ENCODE results near the gene HDGFL3. TPM values are rescaled to one million over a fixed set of nuclear protein-coding genes. Genes with fewer than 3 reads are reported as not detected.

Gene HDGFL3
- total and polyA plus RNA-seq, 9 of the 15 experiments (the other 6 are each of a cell fraction or from before 2014, with no cell fraction given), result 6.7 to 42.0 (median 31.4) TPM

GRCh38 chr15:83193721-83194120 lies 13.9 kb downstream of the HDGFL3 start:
- Histone ChIP-seq H3K9me3 (replicated peaks; ENCODE audit: control insufficient read depth, insufficient read depth, low read depth, low read length) (no peaks in the 10 kb centered on the region), H3K4me2 (ENCODE audit: insufficient read depth, low read length) (peak overlapping the region; percentile 43; the same call in 1 of the 2 replicates), H3K27me3 (ENCODE audit: control insufficient read depth in 2 of 2, insufficient read depth in 2 of 2, low read length in 2 of 2) (no peaks in the 10 kb centered on the region), H3K9me1 (ENCODE audit: control insufficient read depth, insufficient read depth, low read length) (no peaks in the 10 kb centered on the region), H4K20me1 (replicated peaks; ENCODE audit: control insufficient read depth, insufficient read depth, low read length) (no peaks in the 10 kb centered on the region), H3K27ac (ENCODE audit: extremely low read depth, low read depth, low read length) (0 out of 3 replicates have a peak overlapping the region, but pooled peaks have one; percentile 17), H3K4me3 (no peak overlapping the region), H3K9ac (ENCODE audit: insufficient read depth in 1 of 2, low read depth in 2 of 2, low read length in 2 of 2) (no peak overlapping the region), H3K79me2 (ENCODE audit: control insufficient read depth, insufficient read depth, low read length) (peaks cover 33% of the 10 kb centered on the region), H3K36me3 (ENCODE audit: control insufficient read depth, insufficient read depth, low read length) (no peaks in the 10 kb centered on the region), H2AFZ (ENCODE audit: low read depth, low read length) (no peak overlapping the region), H3K4me1 (replicated peaks in 1 of 2; ENCODE audit: control insufficient read depth in 2 of 2, insufficient read depth in 2 of 2, low read length in 2 of 2) (peaks cover 0 to 18% of the 10 kb centered on the region in 2 experiments; a peak in 4 of 5 replicates)
- ChIA-PET CTCF (ENCODE audit: low intra/inter-chr PET ratio) (no interaction called here), POLR2A (interaction anchor here (0.7 to 2.3 kb wide), 2 partner anchors 12 to 15 kb away, joined by 3 to 12 read pairs; no protein-coding TSS in a partner anchor)
- ATAC-seq, result peak; percentile 79
- 4% methylated on average over 2 of the region's 2 CpGs for WGBS (ENCODE audit: insufficient coverage, low coverage, missing lambda C conversion rate)
- intact Hi-C loops (cut with micrococcal nuclease) (no loop called here), in situ Hi-C loops (cut with MboI) (no loop called here)
- BruUV-seq (replicated peaks), result no TSS peak
- TF ChIP-seq NCOA2 (IDR thresholded peaks at IDR 0.05; ENCODE audit: partially characterized antibody in 2 of 2), result no peak
- TF ChIP-seq CAMTA2 (CRISPR knock-in tag; conservative IDR thresholded peaks at IDR 0.05), result no peak
- TF ChIP-seq HBP1 (CRISPR knock-in tag; IDR thresholded peaks at IDR 0.05), result no peak
- no peak for TF ChIP-seq ZNF384 (IDR thresholded peaks at IDR 0.05; ENCODE audit: low read depth, low read length)
- TF ChIP-seq MEF2A (IDR thresholded peaks at IDR 0.05; ENCODE audit: control insufficient read depth, low read depth, low read length), result no peak
- no peak for TF ChIP-seq MTA1 (IDR thresholded peaks at IDR 0.05; ENCODE audit: borderline replicate concordance)
- no peak for TF ChIP-seq SNIP1 (IDR thresholded peaks at IDR 0.05; ENCODE audit: low read depth)
- TF ChIP-seq RBBP5 (IDR thresholded peaks at IDR 0.05; ENCODE audit: borderline replicate concordance, insufficient read depth, low read length, poor library complexity, severe bottlenecking), result no peak
- TF ChIP-seq C11orf30 (IDR thresholded peaks at IDR 0.05; ENCODE audit: low read depth), result peak; percentile 70
- TF ChIP-seq ASH1L (IDR thresholded peaks at IDR 0.05; ENCODE audit: borderline replicate concordance, low read depth, partially characterized antibody), result no peak
- 0 out of 2 replicates have a peak, but pooled peaks have one; percentile 29 for TF ChIP-seq MAFG (tag; conservative IDR thresholded peaks at IDR 0.05)
- TF ChIP-seq NFE2 (IDR thresholded peaks at IDR 0.05; ENCODE audit: low read depth), result peak; percentile 72
- TF ChIP-seq ZNF316 (IDR thresholded peaks at IDR 0.05), result peak; percentile 28; the same call in 1 of the 2 replicates
- no peak for FAIRE-seq
- no peak for DNase-seq (ENCODE audit: extremely low read depth in 1 of 4, low spot score in 3 of 4)
